ENCODE results near the gene SLCO1C1. TPM values are rescaled to one million over a fixed set of nuclear protein-coding genes. Genes with fewer than 3 reads are reported as not detected.

SLCO1C1 gene
- total RNA-seq, 1 experiment from 2014 or later, result not detected

DNA sequence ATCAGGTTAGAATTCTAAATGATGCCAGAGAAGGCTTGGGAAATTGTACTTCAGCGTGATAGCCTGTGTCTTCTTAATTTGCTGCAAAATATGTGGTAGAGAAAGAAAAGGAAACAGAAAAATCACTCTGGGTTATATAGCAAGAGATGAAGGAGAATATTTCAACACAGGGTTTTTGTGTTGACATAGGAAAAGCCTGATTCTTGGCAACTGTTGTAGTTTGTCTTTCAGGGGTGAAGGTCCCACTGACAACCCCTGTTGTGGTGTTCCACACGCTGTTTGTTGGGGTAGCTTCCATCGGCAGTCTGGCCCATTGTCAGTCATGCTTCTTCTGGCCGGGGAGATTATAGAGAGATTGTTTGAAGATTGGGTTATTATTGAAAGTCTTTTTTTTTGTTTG, 13.8 kb upstream of the SLCO1C1 start (continued):
- no peak for TF ChIP-seq EZH2phosphoT487 (IDR thresholded peaks at IDR 0.05; ENCODE audit: borderline replicate concordance)
- no peak for TF ChIP-seq ZFX (IDR thresholded peaks at IDR 0.05)

DNA sequence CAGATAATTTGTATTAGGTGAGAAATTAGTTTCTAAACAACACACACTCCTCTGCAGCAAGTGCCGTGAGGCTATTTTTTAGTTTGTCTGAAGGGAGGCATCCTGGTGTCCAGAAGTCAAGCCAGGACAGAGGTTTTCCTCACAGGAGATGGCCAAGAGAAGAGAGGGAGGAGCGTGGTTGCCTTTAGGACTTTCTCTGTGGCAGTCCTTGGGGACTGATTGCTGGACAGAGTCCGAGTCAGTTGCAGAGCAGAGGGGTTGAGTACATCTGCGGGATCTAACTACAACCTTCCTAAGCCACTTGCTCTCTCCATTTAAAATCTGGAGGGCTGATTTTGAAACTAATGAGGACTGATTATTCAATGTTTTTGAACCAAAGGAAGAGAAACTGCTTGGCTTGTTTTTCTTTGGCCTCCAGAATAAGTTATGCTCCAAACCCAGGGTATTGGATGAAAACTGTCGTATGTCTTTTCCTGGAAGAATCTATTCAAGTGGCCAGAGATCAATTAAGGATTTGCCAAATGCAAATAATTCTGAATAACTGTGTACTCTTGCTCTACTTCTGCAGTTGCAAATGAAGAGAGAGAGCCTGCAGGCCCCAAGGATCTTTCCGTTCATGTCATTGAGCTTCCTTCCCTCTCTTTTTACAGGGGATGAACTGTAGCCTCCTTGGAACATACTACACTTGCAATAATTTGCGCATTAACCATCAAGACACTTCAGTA, 1.2 kb downstream of the SLCO1C1 start:
- Histone ChIP-seq H2AFZ (ENCODE audit: low read depth, low read length, poor library complexity, severe bottlenecking) (no peak overlapping the region), H3K4me3 (replicated peaks in 1 of 2; ENCODE audit: low read depth in 1 of 2, low read length in 2 of 2) (no peak overlapping the region), H3K79me2 (ENCODE audit: insufficient read depth, low read length) (no peaks in the 10 kb centered on the region), H3K36me3 (ENCODE audit: control insufficient read depth in 1 of 2, insufficient read depth in 2 of 2, low read length in 2 of 2) (no peaks in the 10 kb centered on the region), H3K4me2 (ENCODE audit: low read length) (no peak overlapping the region), H4K20me1 (ENCODE audit: insufficient read depth) (no peaks in the 10 kb centered on the region), H3K9me2 (ENCODE audit: insufficient read depth) (no peaks in the 10 kb centered on the region), H3K9me3 (ENCODE audit: control insufficient read depth in 1 of 2, insufficient read depth in 1 of 2, low read depth in 1 of 2, low read length in 2 of 2) (no peaks in the 10 kb centered on the region), H3K9ac (ENCODE audit: low read length) (no peak overlapping the region), H3K27ac (ENCODE audit: low read depth, low read length) (no peak overlapping the region), H3K27me3 (ENCODE audit: insufficient read depth, low read length) (no peaks in the 10 kb centered on the region), H3K4me1 (ENCODE audit: control insufficient read depth in 1 of 2, insufficient read depth in 2 of 2, low read length in 2 of 2) (no peaks in the 10 kb centered on the region)
- POLR2A ChIA-PET, result no interaction called here
- BruUV-seq (replicated peaks), result no TSS peak
- CTCF ChIA-PET, result no interaction called here
- intact Hi-C loops (cut with micrococcal nuclease), result no loop called here
- TF ChIP-seq CBX3 (IDR thresholded peaks at IDR 0.05; ENCODE audit: low read depth) (no peak), FOSL1 (IDR thresholded peaks at IDR 0.05; ENCODE audit: low read depth) (no peak), RAD21 (IDR thresholded peaks at IDR 0.05; ENCODE audit: low read depth) (no peak)
- TF ChIP-seq, protein P1, sequence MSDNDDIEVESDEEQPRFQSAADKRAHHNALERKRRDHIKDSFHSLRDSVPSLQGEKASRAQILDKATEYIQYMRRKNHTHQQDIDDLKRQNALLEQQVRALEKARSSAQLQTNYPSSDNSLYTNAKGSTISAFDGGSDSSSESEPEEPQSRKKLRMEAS (IDR thresholded peaks at IDR 0.05), result no peak
- TF ChIP-seq, protein P2, sequence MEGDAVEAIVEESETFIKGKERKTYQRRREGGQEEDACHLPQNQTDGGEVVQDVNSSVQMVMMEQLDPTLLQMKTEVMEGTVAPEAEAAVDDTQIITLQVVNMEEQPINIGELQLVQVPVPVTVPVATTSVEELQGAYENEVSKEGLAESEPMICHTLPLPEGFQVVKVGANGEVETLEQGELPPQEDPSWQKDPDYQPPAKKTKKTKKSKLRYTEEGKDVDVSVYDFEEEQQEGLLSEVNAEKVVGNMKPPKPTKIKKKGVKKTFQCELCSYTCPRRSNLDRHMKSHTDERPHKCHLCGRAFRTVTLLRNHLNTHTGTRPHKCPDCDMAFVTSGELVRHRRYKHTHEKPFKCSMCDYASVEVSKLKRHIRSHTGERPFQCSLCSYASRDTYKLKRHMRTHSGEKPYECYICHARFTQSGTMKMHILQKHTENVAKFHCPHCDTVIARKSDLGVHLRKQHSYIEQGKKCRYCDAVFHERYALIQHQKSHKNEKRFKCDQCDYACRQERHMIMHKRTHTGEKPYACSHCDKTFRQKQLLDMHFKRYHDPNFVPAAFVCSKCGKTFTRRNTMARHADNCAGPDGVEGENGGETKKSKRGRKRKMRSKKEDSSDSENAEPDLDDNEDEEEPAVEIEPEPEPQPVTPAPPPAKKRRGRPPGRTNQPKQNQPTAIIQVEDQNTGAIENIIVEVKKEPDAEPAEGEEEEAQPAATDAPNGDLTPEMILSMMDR (IDR thresholded peaks at IDR 0.05 in 2 of 3, conservative IDR thresholded peaks at IDR 0.05 in 1 of 3; ENCODE audit: borderline replicate concordance in 1 of 3, insufficient read depth in 1 of 3, low read depth in 2 of 3, low read length in 2 of 3), result no peak
- ATAC-seq, result no peak
- RAD21 ChIA-PET (ENCODE audit: low non-redundant PET in 1 of 2, low total read pairs in 2 of 2, uncharacterized antibody in 2 of 2, unreplicated experiment in 2 of 2), result no interaction called here
- DNase-seq (ENCODE audit: low read depth, low spot score), result no peak

Measured in HCT116 (cell line).